Fibroblast of pulmonary artery (primary cell): Measurements from ENCODE around the gene ADM2.
A peak's percentile ranks its signal among the peaks of the same experiment; 100 is the strongest.

Experiments used
- DNase-seq: peaks from one replicate; pipeline ENCODE4 v3.0.0-alpha.2; 2010; ENCODE audit warnings: low read depth
- H3K4me3 ChIP-seq: replicated peaks from 2 replicates; pipeline ENCODE4 v1.5.1; 2011; ENCODE audit warnings: low read depth, mild to moderate bottlenecking, control low read depth, low read length, moderate library complexity
- CTCF ChIP-seq: IDR thresholded peaks from 2 replicates; pipeline ENCODE4 v1.5.1; 2011; ENCODE audit warnings: mild to moderate bottlenecking, control low read depth, low read length, inconsistent platforms; ENCODE audit errors: missing control alignments

The ADM2 gene

GRCh38 chr22:50456466-50457234 is 24.7 kb upstream of the ADM2 start:
- peak; percentile 13 for TF ChIP-seq CTCF
- H3K4me3 ChIP-seq = no peak overlapping the region
- DNase-seq = no peak

GRCh38 chr22:50459016-50459415 is 22.3 kb upstream of the ADM2 start:
- H3K4me3 ChIP-seq = no peak overlapping the region
- TF ChIP-seq CTCF = no peak

GRCh38 chr22:50459496-50460140 is 21.7 kb upstream of the ADM2 start:
- no peak for DNase-seq

More at GRCh38 chr22:50459016-50459415, 22.3 kb upstream of the ADM2 start:
- DNase-seq = no peak

GRCh38 chr22:50460938-50461337 is 20.4 kb upstream of the ADM2 start:
- no peak overlapping the region for H3K4me3 ChIP-seq
- DNase-seq = no peak
- no peak for TF ChIP-seq CTCF

More at GRCh38 chr22:50459496-50460140, 21.7 kb upstream of the ADM2 start:
- no peak for TF ChIP-seq CTCF
- no peak overlapping the region for H3K4me3 ChIP-seq

- H3K4me3 ChIP-seq = no peak overlapping the region
- DNase-seq = no peak
- TF ChIP-seq CTCF = no peak
These were observed 19.8 kb upstream of the ADM2 start for GRCh38 chr22:50461536-50461935.

GRCh38 chr22:50461979-50462540 is 19.3 kb upstream of the ADM2 start:
- DNase-seq = no peak
- H3K4me3 ChIP-seq = no peak overlapping the region
- TF ChIP-seq CTCF = no peak
